Endothelial cell of umbilical vein (primary cell): Measurements from ENCODE around the gene HABP2. TPM values are rescaled to one million over a fixed set of nuclear protein-coding genes. Genes with fewer than 3 reads are reported as not detected.

ENCODE experiments used
- BruUV-seq: library from RNA; stranded (reverse); fragments of 400-500 nt; replicated peaks from 2 replicates; lab custom pipeline; 2021; lab: Mats Ljungman, UMichigan
- CTCF ChIA-PET: fragments of 300-600, 350-600 bp; sonication (Branson Sonifier 250); formaldehyde crosslinking; loops from one replicate; lab custom pipeline; 2021; ENCODE audit warnings: antibody characterized with exemption, inconsistent platforms; lab: Charles Lee
- POLR2A ChIA-PET: fragments of 300-600, 350-600 bp; sonication (Branson Sonifier 250); formaldehyde crosslinking; loops from one replicate; lab custom pipeline; 2021; ENCODE audit warnings: antibody characterized with exemption, inconsistent platforms; lab: Charles Lee
- DNase-seq: peaks from one replicate; pipeline ENCODE4 v3.0.0-alpha.2; 2011; ENCODE audit warnings: low read depth, low spot score
- FAIRE-seq: peaks from 2 replicates; lab custom pipeline; 2011; peaks lifted over from hg19 to GRCh38; lab: Jason Lieb, UNC
- H2AFZ ChIP-seq: 2 replicates; pipeline ENCODE4 v1.6.0; 2012; ENCODE audit warnings: low read depth, low read length, control low read depth, inconsistent platforms
- H3K27ac ChIP-seq: 2 replicates; pipeline ENCODE4 v1.5.1; 2011; ENCODE audit warnings: low read depth, mild to moderate bottlenecking, control low read depth, low read length, moderate library complexity; ENCODE audit not compliant: insufficient read depth
- H3K27me3 ChIP-seq, 2 experiments: 2 replicates each; pipeline versions ENCODE4 v1.6.0 to v1.6.1; 2011; ENCODE audit warnings: low read length in 2 of 2, mixed read lengths in 1 of 2; ENCODE audit not compliant: control insufficient read depth in 2 of 2, insufficient read depth in 2 of 2
- H3K36me3 ChIP-seq, 2 experiments: 2 replicates in 1 of 2; 3 replicates in 1 of 2; pipeline ENCODE4 v1.5.1; 2011; ENCODE audit warnings: low read length in 2 of 2, mild to moderate bottlenecking in 1 of 2, moderate library complexity in 1 of 2; ENCODE audit not compliant: control insufficient read depth in 2 of 2, insufficient read depth in 2 of 2; ENCODE audit errors: extremely low read depth in 1 of 2
- H3K4me1 ChIP-seq: 3 replicates; pipeline ENCODE4 v1.5.1; 2011; ENCODE audit warnings: mild to moderate bottlenecking, low read length; ENCODE audit not compliant: control insufficient read depth, insufficient read depth; ENCODE audit errors: extremely low read depth
- H3K4me2 ChIP-seq: 2 replicates; pipeline ENCODE4 v1.6.1; 2011; ENCODE audit warnings: low read length, control low read depth, mixed read lengths; ENCODE audit not compliant: insufficient read depth
- H3K4me3 ChIP-seq, 3 experiments: fragments of 200-600 bp in 1 of 3; sonication (generic), shearing (Covaris generic) in 1 of 3; replicated peaks in 1 of 3; 2 replicates each; pipeline ENCODE4 v1.5.1; 2011 to 2016; ENCODE audit warnings: control low read depth in 3 of 3, low read length in 3 of 3, mild to moderate bottlenecking in 2 of 3, inconsistent platforms in 1 of 3, low read depth in 1 of 3, moderate library complexity in 1 of 3; ENCODE audit not compliant: insufficient read depth in 1 of 3
- H3K79me2 ChIP-seq: 2 replicates; pipeline ENCODE4 v1.6.0; 2012; ENCODE audit warnings: low read length, inconsistent platforms; ENCODE audit not compliant: control insufficient read depth, insufficient read depth
- H3K9ac ChIP-seq: replicated peaks from 2 replicates; pipeline ENCODE3; 2011; ENCODE audit warnings: low read length, control low read depth; ENCODE audit not compliant: insufficient read depth; ENCODE audit errors: extremely low read depth
- H3K9me1 ChIP-seq: replicated peaks from 3 replicates; pipeline ENCODE4 v1.6.0; 2011; ENCODE audit warnings: mild to moderate bottlenecking, low read length; ENCODE audit not compliant: control insufficient read depth, insufficient read depth; ENCODE audit errors: extremely low read depth
- H3K9me3 ChIP-seq: replicated peaks from 2 replicates; pipeline ENCODE4 v1.5.1; 2012; ENCODE audit warnings: low read length, inconsistent platforms; ENCODE audit not compliant: control insufficient read depth, insufficient read depth
- H4K20me1 ChIP-seq: replicated peaks from 2 replicates; pipeline ENCODE3; 2011; ENCODE audit warnings: mild to moderate bottlenecking, low read length; ENCODE audit not compliant: control insufficient read depth, insufficient read depth; ENCODE audit errors: extremely low read depth
- CTCF ChIP-seq, 2 donors: IDR thresholded peaks; 1 replicate in 1 of 2; 2 replicates in 1 of 2; pipeline ENCODE4 v1.5.1; 2011; ENCODE audit warnings: low read length in 2 of 2, mild to moderate bottlenecking in 2 of 2, moderate library complexity in 2 of 2, control low read depth in 1 of 2, inconsistent platforms in 1 of 2, low read depth in 1 of 2; ENCODE audit not compliant: insufficient read depth in 1 of 2; ENCODE audit errors: extremely low read depth in 1 of 2
- EZH2 ChIP-seq: IDR thresholded peaks from 2 replicates; pipeline ENCODE4 v1.6.1; 2012; ENCODE audit warnings: borderline replicate concordance, low read depth, mild to moderate bottlenecking, moderate library complexity, low read length, inconsistent platforms; ENCODE audit not compliant: severe bottlenecking
- FOS ChIP-seq: IDR thresholded peaks from 2 replicates; pipeline ENCODE4 v1.6.1; 2011; ENCODE audit warnings: mild to moderate bottlenecking, low read length, moderate library complexity, borderline replicate concordance; ENCODE audit not compliant: insufficient read depth
- GATA2 ChIP-seq: IDR thresholded peaks from 2 replicates; pipeline ENCODE4 v1.7.0; 2011; ENCODE audit warnings: low read depth, mild to moderate bottlenecking, moderate library complexity, mixed read lengths, low read length; ENCODE audit not compliant: insufficient read length, insufficient read depth
- MAX ChIP-seq: IDR thresholded peaks from 2 replicates; pipeline ENCODE4 v1.6.1; 2011; ENCODE audit not compliant: insufficient read depth, insufficient read length
- MYC ChIP-seq: IDR thresholded peaks from one replicate; pipeline ENCODE4 v1.6.1; 2011; ENCODE audit warnings: mild to moderate bottlenecking, low read depth, low read length
- POLR2A ChIP-seq: IDR thresholded peaks from 2 replicates; pipeline ENCODE4 v1.6.1; 2012; ENCODE audit warnings: low read depth, mild to moderate bottlenecking, control low read depth, low read length
- POLR2AphosphoS5 ChIP-seq: IDR thresholded peaks from 2 replicates; pipeline ENCODE4 v1.6.1; 2012; ENCODE audit warnings: low read depth, mild to moderate bottlenecking, control low read depth, low read length, moderate library complexity; ENCODE audit not compliant: insufficient read depth
- dilution Hi-C: fragments of 300-500 bp; cut with MboI; formaldehyde crosslinking; loops from one replicate; pipeline ENCODE4 v1.15.0; 2019; ENCODE audit warnings: low sequenced_read_pairs; ENCODE audit not compliant: extremely low pct_ligation_motif_present
- intact Hi-C: fragments of 100-400 bp; cut with micrococcal nuclease; formaldehyde crosslinking; loops from one replicate; pipeline ENCODE4 v1.10.0; 2022
- polyA plus RNA-seq, 4 experiments: library from polyadenylated mRNA; depleted of rRNA in 3 of 4; stranded (reverse) in 3 of 4; unstranded in 1 of 4; fragments of >200 nt; gene quantifications; 2 replicates each; pipeline versions ENCODE4 v1.2.1 to v1.2.3, GENCODE V29; 2011 to 2012; ENCODE audit warnings: missing spikeins in 1 of 4
- total RNA-seq: library from RNA; stranded (reverse); gene quantifications from 2 replicates; pipeline ENCODE4 v1.2.3, GENCODE V29; 2021

The HABP2 gene
- total and polyA plus RNA-seq, 2 donors (not counting 3 experiments of a cell fraction or from before 2014, with no cell fraction given) = 0.04 TPM; not detected in 1

GRCh38 chr10:113517165-113517900 is 35.5 kb upstream of the HABP2 start:
- Histone ChIP-seq H3K9me1 (no peaks in the 10 kb centered on the region), H3K4me3 (no peak overlapping the region), H3K9ac (no peak overlapping the region), H2AFZ (no peak overlapping the region), H3K36me3 (no peaks in the 10 kb centered on the region), H3K4me1 (no peaks in the 10 kb centered on the region), H3K4me2 (no peak overlapping the region), H3K27ac (no peak overlapping the region), H4K20me1 (no peaks in the 10 kb centered on the region), H3K27me3 (no peaks in the 10 kb centered on the region), H3K79me2 (no peaks in the 10 kb centered on the region), H3K9me3 (no peaks in the 10 kb centered on the region)
- ChIA-PET POLR2A (no interaction called here), CTCF (interaction anchor here (0.6 to 1.2 kb wide), 5 partner anchors 10 to 1045 kb away, joined by 3 to 4 read pairs (median 3); no protein-coding TSS in a partner anchor)
- no peak for TF ChIP-seq CTCF (IDR thresholded peaks at IDR 0.05; ENCODE audit: extremely low read depth in 1 of 2, insufficient read depth in 1 of 2, low read depth in 1 of 2, low read length in 2 of 2)
- TF ChIP-seq EZH2 = no peak
- TF ChIP-seq MAX = no peak
- TF ChIP-seq FOS = no peak
- TF ChIP-seq GATA2 = no peak
- TF ChIP-seq POLR2A = no peak
- TF ChIP-seq POLR2AphosphoS5 = no peak
- no peak for TF ChIP-seq MYC
- intact Hi-C loops = no loop called here
- BruUV-seq = no TSS peak
- DNase-seq (no peak), FAIRE-seq (no peak)
- dilution Hi-C loops = no loop called here
